Iris pigment epithelial cell (primary cell): ENCODE results near the gene CAMK1.

Experiments used
- DNase-seq: peaks from one replicate; pipeline ENCODE4 v3.0.0-alpha.2; 2011; ENCODE audit warnings: low read depth

The CAMK1 gene

GRCh38 chr3:9742560-9742959, 27.2 kb downstream of the CAMK1 start:
- DNase-seq = no peak

DNA sequence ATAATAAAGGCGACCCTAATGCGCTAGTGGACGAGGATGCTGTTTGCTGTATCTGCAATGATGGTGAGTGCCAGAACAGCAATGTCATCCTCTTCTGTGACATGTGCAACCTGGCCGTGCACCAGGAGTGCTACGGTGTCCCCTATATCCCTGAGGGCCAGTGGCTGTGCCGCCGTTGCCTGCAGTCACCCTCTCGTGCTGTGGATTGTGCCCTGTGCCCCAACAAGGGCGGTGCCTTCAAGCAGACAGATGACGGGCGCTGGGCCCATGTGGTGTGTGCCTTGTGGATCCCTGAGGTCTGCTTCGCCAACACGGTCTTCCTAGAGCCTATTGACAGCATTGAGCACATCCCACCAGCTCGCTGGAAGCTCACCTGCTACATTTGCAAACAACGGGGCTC, 30.6 kb downstream of the CAMK1 start:
- DNase-seq = no peak

DNA sequence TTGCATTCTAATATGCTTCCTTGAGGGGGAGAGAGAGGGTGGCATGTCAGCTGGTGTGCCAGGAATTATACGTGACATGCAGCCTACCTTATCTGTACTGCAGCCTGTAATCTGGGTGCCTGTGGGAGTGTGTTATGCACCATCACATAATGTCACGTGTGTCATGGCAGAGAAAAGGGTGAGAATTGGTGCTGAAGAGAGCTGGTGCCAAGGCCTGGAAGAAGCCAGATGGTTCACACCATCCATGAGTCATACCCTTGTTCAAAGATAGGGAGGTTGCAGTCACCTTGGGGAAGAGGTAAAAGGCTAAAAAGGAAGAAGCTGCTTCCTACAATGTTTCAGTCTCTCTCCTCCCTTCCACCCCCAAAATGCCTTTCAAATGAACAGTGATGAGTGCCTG, 32.9 kb downstream of the CAMK1 start:
- peak; percentile 9 for DNase-seq

- peak; percentile 38 for DNase-seq
These were observed 37.0 kb downstream of the CAMK1 start for GRCh38 chr3:9732740-9733115.

DNA sequence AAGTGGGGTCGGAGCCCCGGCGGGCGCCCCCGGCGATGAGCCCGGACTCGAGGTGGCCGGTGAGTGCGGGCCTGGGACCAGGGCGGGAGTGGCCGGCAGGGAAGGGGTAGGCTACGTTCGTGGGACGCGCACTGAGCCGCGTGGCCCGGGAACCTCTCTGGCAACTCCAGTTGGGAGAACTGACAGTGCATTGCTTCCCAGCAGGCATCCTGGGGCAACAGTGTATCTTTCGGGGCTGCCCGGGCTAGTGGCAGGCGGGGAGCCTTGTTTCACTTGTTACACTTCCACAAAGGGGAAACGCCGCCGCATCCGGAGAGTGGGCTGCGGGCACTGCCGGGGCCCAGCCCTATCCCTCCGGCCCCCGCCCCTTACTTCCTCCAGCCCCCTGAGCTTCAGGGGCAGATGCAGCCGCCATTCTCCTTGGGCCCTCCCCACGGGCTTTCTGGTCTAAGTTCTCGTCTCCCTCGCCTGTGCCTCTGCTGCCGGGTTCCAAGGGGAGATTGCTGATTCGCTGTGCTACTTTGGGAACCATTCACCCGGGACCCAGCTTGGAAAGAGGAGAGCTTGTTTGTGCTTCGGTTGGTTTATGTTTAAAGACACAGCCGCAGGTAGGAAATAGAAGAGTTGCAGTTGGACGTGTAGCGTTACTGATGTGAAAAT, 37.5 kb downstream of the CAMK1 start:
- peak; percentile 15 for DNase-seq

DNA sequence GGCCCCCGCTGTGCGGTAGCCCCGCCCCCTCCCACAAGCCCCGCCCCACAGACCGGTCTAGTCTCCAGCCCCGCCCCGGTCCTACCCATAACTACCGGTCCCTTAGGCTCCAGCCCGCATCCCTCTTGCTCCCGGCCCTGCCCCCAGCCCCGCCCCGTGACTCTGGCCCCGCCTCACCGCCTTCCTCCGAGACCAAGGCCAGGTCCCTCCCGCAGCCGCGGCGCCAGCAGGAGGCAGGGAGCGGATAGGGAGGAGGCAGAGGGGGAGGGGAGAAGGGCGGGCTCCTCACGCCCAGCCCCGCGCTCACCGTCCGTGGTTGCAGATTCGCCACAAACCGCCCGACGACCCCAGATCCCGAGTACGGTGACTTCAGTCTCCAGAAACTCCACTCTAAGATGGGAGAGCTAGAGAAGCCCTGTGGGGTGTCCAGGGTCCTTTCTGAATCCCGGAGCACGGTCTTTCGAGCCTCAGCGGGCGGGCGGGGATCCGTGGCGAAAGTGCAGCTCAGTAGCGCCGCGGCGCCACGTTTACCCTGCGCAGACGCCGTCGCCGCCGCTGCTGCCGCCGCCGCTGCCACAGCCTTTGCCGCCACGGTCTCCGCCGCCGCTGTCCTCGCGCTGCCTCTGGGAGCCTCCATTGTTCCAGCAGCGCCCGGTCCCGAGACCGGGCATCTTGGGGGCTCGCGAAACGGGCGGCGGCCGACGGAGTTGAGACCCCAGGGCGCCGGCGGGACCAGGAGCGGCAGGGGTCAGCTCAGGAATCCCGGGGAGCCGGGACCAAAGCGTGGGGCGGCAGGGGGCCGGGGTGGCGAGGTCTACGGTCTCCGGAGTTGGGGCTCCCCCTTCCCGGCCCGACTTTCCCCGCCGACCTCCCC, 38.3 kb downstream of the CAMK1 start, which contains the start of gene BRPF1:
Gene BRPF1, plus strand, starts transcription at position 530 of the 874 bp plus-strand sequence. CDS start 2,406 bp downstream, outside the sequence.
- peak; percentile 100 for DNase-seq

- peak; percentile 65 for DNase-seq
These were observed 39.0 kb downstream of the CAMK1 start for GRCh38 chr3:9730657-9731205.

DNA sequence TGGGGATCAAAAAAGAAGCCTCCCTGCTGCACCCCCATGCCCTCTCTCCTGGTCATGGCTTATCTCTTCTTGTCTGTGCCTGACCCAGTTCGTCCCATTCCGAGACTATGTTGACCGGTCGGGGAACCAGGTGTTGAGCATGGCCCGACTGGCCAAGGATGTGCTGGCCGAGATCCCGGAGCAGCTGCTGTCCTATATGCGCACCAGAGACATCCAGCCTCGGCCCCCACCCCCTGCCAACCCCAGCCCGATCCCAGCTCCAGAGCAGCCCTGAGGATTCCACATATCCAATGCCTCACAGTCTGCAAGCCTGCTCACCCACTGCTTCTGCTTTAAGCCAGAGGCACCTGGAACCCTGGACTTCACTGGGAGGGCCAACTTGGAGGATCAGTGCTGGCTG, 40.3 kb downstream of the CAMK1 start:
- no peak for DNase-seq

DNA sequence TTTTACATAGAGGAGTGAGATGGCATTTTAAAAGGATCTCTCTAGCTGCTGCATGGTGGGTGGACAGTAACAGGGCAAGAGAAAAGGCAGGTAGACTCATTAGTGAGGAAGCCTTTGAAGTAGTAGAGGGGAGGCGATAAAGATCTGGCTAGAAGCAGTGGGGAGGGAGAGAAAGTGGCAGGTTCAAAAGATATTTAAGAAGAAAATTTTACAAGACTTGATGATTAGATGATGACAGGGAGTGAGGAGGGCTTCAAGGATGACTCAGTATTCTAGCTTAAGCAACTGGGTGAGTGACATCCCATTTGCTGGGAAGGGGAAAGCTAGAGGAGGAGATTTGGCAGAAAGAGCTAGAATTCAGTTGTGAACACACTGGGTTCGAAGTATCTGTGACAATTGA, 42.0 kb downstream of the CAMK1 start:
- peak; percentile 81 for DNase-seq

DNA sequence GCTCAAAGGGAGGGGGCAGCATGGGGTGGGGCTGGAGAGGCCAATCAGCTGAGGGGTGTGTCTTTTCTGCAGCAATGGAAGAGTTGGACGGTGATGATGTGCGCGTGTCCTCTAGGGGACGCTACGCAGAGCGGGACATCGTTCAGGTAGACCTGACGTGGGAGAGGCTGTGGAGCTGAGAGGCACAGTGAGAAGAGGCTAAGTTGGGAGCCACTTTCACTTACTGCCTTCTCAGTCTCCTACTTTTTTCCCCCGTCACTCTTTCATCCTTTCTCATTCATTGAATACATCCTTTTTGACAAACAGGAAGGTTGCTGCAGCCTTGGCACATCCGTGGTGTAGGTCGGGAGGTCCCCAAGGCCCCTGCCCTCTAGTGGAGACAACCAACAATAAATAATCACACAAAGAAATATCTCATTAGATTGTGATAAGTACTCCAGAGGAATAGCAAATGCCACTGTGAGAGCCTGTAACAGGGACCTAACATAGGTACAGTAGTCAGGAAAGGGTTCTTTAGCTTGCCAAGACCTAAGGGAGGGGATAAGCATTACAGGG, 42.6 kb downstream of the CAMK1 start:
- DNase-seq = no peak

- DNase-seq = no peak
These were observed 43.8 kb downstream of the CAMK1 start for GRCh38 chr3:9725775-9726515.

DNA sequence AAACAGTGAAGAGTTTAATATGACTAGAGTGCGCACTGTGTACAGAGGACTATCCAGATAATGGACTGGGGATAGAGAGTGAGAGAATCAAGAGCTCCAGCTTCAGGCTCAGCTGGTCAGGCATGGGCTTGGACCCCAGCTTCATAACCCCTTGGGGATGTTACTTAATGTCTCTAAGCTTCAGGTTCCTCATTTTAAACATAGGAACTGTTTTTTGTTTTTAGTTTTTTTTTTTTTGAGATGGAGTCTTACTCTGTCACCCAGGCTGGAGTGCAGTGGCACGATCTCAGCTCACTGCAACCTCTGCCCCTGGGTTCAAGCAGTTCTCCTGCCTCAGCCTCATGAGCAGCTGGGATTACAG, 48.1 kb downstream of the CAMK1 start:
- DNase-seq = no peak

DNA sequence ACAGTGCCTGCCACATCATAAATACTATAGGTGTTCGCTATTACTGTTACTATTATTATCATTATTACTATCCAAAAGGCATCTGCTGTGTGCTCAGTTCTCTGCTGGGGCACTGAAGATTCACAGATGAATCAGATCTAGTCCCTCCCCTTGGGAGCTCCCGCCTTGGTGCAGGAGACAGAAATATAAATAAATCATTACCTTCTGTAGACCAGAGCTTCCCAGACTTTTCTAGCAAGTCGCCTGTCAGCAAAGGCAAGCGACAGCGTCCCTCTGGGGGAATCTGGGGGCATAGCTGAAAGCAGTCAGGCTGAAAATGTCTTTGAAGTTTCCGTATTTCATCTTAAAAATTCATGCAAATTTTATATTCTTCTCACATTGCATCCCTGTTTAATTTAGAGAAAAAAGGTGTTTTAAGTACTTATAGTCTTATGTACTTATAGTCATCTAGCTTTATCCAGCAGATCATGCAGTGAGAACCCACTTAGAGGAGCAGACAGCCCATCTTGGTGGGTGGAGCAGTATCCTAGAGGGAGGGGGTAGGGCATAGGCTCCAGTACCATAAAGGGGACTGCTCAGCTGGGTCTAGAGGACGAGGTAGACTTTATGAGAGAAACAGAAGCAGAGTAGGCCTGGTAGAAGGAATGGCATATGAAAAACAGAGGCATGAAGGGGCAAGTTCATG, 48.6 kb downstream of the CAMK1 start:
- DNase-seq = peak; percentile 32

- DNase-seq = no peak
These were observed 51.6 kb downstream of the CAMK1 start for GRCh38 chr3:9718118-9718517.

GRCh38 chr3:9717563-9717962, 52.2 kb downstream of the CAMK1 start:
- DNase-seq = no peak

GRCh38 chr3:9716801-9717555, 52.8 kb downstream of the CAMK1 start:
- DNase-seq = no peak

GRCh38 chr3:9715764-9716437, 53.8 kb downstream of the CAMK1 start:
- peak; percentile 90 for DNase-seq

- DNase-seq = no peak
These were observed 54.6 kb downstream of the CAMK1 start for GRCh38 chr3:9715136-9715535.

DNA sequence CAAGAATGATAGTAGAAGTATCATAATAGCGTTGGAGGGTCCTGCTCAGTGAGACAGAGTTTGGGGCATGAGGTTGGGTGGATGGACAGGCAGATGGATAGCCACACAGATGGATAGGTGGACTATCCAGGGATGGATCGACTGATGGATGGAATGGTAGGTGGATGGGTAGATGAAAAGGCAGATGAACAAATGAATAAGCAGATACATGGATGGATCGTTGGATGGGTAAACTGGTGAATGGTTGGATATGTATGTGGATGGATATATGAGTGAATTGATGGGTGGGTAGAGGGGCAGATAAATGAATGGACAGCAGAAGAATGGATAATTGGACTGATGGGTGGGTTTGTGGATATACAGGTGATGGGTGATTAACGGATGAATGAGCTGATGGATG, 56.6 kb downstream of the CAMK1 start:
- DNase-seq = no peak

GRCh38 chr3:9712415-9712814, 57.3 kb downstream of the CAMK1 start:
- no peak for DNase-seq
